Mammary epithelial cell (primary cell): ENCODE data around the gene WRAP73.

Source experiments
- CTCF ChIP-seq, 2 donors: IDR thresholded peaks in 1 of 2; conservative IDR thresholded peaks in 1 of 2; 2 replicates each; pipeline ENCODE4 v1.5.1; 2011 to 2012; ENCODE audit warnings: inconsistent platforms in 2 of 2, low read length in 2 of 2, mild to moderate bottlenecking in 2 of 2, control low read depth in 1 of 2, low read depth in 1 of 2; ENCODE audit not compliant: insufficient read depth in 1 of 2; ENCODE audit errors: extremely low read depth in 1 of 2
- EZH2 ChIP-seq: IDR thresholded peaks from 2 replicates; pipeline ENCODE4 v1.6.1; 2012; ENCODE audit warnings: low read length, inconsistent platforms, borderline replicate concordance

GRCh38 chr1:3590951-3591865 is 58.7 kb downstream of the WRAP73 start:
- TF ChIP-seq CTCF (conservative IDR thresholded peaks at IDR 0.05 in 1 of 2, IDR thresholded peaks at IDR 0.05 in 1 of 2; ENCODE audit: extremely low read depth in 1 of 2, insufficient read depth in 1 of 2, low read depth in 1 of 2, low read length in 2 of 2) = no peak
- TF ChIP-seq EZH2 = no peak
